Measurements from ENCODE around the gene PEX10. TPM values are rescaled to one million over a fixed set of nuclear protein-coding genes. Genes with fewer than 3 reads are reported as not detected.
"Not testable (repeated sequence)": the region's sequence is repeated elsewhere in the genome, so short reads cannot be mapped to it uniquely, and the experiment has no call there.

PEX10 gene
- total RNA-seq, 1 donor from 2014 or later, result 24.2 TPM

- Mint-ChIP-seq H3K4me1 (no peaks in the 10 kb centered on the region), H3K4me3 (no peak overlapping the region), H3K27me3 (peaks cover 9% of the 10 kb centered on the region), H3K27ac (no peak overlapping the region), H3K9me3 (no peaks in the 10 kb centered on the region), H3K36me3 (ENCODE audit: low read depth) (no peaks in the 10 kb centered on the region)
- DNase-seq, result no peak
- intact Hi-C loops (cut with micrococcal nuclease), result no loop called here
Measured at GRCh38 chr1:2447276-2448097, 35.1 kb upstream of the PEX10 start.

- no peaks in the 10 kb centered on the region for H3K4me1 Mint-ChIP-seq
- no peak for DNase-seq
- H3K9me3 Mint-ChIP-seq, result no peaks in the 10 kb centered on the region
- intact Hi-C loops (cut with micrococcal nuclease), result no loop called here
- H3K36me3 Mint-ChIP-seq (ENCODE audit: low read depth), result no peaks in the 10 kb centered on the region
- peaks cover 9% of the 10 kb centered on the region for H3K27me3 Mint-ChIP-seq
- H3K27ac Mint-ChIP-seq, result no peak overlapping the region
- H3K4me3 Mint-ChIP-seq, result no peak overlapping the region
Measured at GRCh38 chr1:2446861-2447260, 34.5 kb upstream of the PEX10 start.

- intact Hi-C loops (cut with micrococcal nuclease), result no loop called here
- Mint-ChIP-seq H3K36me3 (ENCODE audit: low read depth) (no peaks in the 10 kb centered on the region), H3K9me3 (no peaks in the 10 kb centered on the region), H3K4me1 (no peaks in the 10 kb centered on the region), H3K27ac (no peak overlapping the region), H3K4me3 (no peak overlapping the region), H3K27me3 (peaks cover 9% of the 10 kb centered on the region)
- no peak for DNase-seq
Measured at GRCh38 chr1:2446394-2446793, 34.0 kb upstream of the PEX10 start.

GRCh38 chr1:2445823-2446215, 33.5 kb upstream of the PEX10 start:
- no peak overlapping the region for H3K4me3 Mint-ChIP-seq
- DNase-seq, result no peak
- intact Hi-C loops (cut with micrococcal nuclease), result no loop called here
- H3K36me3 Mint-ChIP-seq (ENCODE audit: low read depth), result no peaks in the 10 kb centered on the region
- H3K27ac Mint-ChIP-seq, result no peak overlapping the region
- no peaks in the 10 kb centered on the region for H3K4me1 Mint-ChIP-seq
- H3K9me3 Mint-ChIP-seq, result no peaks in the 10 kb centered on the region
- peaks cover 9% of the 10 kb centered on the region for H3K27me3 Mint-ChIP-seq

GRCh38 chr1:2445162-2445822, 32.9 kb upstream of the PEX10 start:
- Mint-ChIP-seq H3K4me1 (no peaks in the 10 kb centered on the region), H3K4me3 (no peak overlapping the region), H3K27me3 (peaks cover 9% of the 10 kb centered on the region), H3K36me3 (ENCODE audit: low read depth) (no peaks in the 10 kb centered on the region), H3K9me3 (no peaks in the 10 kb centered on the region), H3K27ac (no peak overlapping the region)
- intact Hi-C loops (cut with micrococcal nuclease), result no loop called here
- no peak for DNase-seq

GRCh38 chr1:2444138-2444591, 31.8 kb upstream of the PEX10 start:
- no peak overlapping the region for H3K27ac Mint-ChIP-seq
- no peaks in the 10 kb centered on the region for H3K9me3 Mint-ChIP-seq
- H3K4me3 Mint-ChIP-seq, result no peak overlapping the region
- DNase-seq, result no peak
- intact Hi-C loops (cut with micrococcal nuclease), result no loop called here
- no peaks in the 10 kb centered on the region for H3K36me3 Mint-ChIP-seq (ENCODE audit: low read depth)
- H3K4me1 Mint-ChIP-seq, result no peaks in the 10 kb centered on the region
- H3K27me3 Mint-ChIP-seq, result peaks cover 9% of the 10 kb centered on the region

- H3K36me3 Mint-ChIP-seq (ENCODE audit: low read depth), result no peaks in the 10 kb centered on the region
- H3K4me3 Mint-ChIP-seq, result no peak overlapping the region
- DNase-seq, result peak; percentile 70
- intact Hi-C loops (cut with micrococcal nuclease), result no loop called here
- H3K4me1 Mint-ChIP-seq, result no peaks in the 10 kb centered on the region
- peaks cover 9% of the 10 kb centered on the region for H3K27me3 Mint-ChIP-seq
- no peaks in the 10 kb centered on the region for H3K9me3 Mint-ChIP-seq
- no peak overlapping the region for H3K27ac Mint-ChIP-seq
Measured at GRCh38 chr1:2443277-2444137, 31.1 kb upstream of the PEX10 start.

- Mint-ChIP-seq H3K27ac (no peak overlapping the region), H3K36me3 (ENCODE audit: low read depth) (no peaks in the 10 kb centered on the region), H3K4me3 (no peak overlapping the region), H3K27me3 (peaks cover 9% of the 10 kb centered on the region), H3K9me3 (no peaks in the 10 kb centered on the region), H3K4me1 (no peaks in the 10 kb centered on the region)
- no peak for DNase-seq
- intact Hi-C loops (cut with micrococcal nuclease), result no loop called here
Measured at GRCh38 chr1:2442661-2443060, 30.3 kb upstream of the PEX10 start.

GRCh38 chr1:2441746-2442145, 29.4 kb upstream of the PEX10 start:
- no peak overlapping the region for H3K4me3 Mint-ChIP-seq
- intact Hi-C loops (cut with micrococcal nuclease), result no loop called here

GRCh38 chr1:2440346-2440745, 28.0 kb upstream of the PEX10 start:
- H3K36me3 Mint-ChIP-seq (ENCODE audit: low read depth); H3K4me1 Mint-ChIP-seq; H3K9me3 Mint-ChIP-seq; H3K27ac Mint-ChIP-seq; intact Hi-C loops (cut with micrococcal nuclease); H3K4me3 Mint-ChIP-seq; H3K27me3 Mint-ChIP-seq: not testable (repeated sequence)
- peak; percentile 64 for DNase-seq

More at GRCh38 chr1:2441746-2442145, 29.4 kb upstream of the PEX10 start:
- H3K9me3 Mint-ChIP-seq, result no peaks in the 10 kb centered on the region
- H3K27ac Mint-ChIP-seq, result no peak overlapping the region
- H3K27me3 Mint-ChIP-seq, result peaks cover 9% of the 10 kb centered on the region
- H3K4me1 Mint-ChIP-seq, result no peaks in the 10 kb centered on the region
- H3K36me3 Mint-ChIP-seq (ENCODE audit: low read depth), result no peaks in the 10 kb centered on the region
- no peak for DNase-seq

GRCh38 chr1:2439369-2439768, 27.0 kb upstream of the PEX10 start:
- Mint-ChIP-seq H3K9me3 (no peaks in the 10 kb centered on the region), H3K27me3 (peaks cover 4% of the 10 kb centered on the region), H3K4me1 (no peaks in the 10 kb centered on the region), H3K4me3 (no peak overlapping the region), H3K36me3 (ENCODE audit: low read depth) (no peaks in the 10 kb centered on the region), H3K27ac (no peak overlapping the region)
- intact Hi-C loops (cut with micrococcal nuclease), result no loop called here
- no peak for DNase-seq

GRCh38 chr1:2438641-2439040, 26.3 kb upstream of the PEX10 start:
- H3K27me3 Mint-ChIP-seq, result peaks cover 2% of the 10 kb centered on the region
- H3K36me3 Mint-ChIP-seq (ENCODE audit: low read depth), result no peaks in the 10 kb centered on the region
- H3K4me1 Mint-ChIP-seq, result no peaks in the 10 kb centered on the region
- no peak for DNase-seq
- H3K9me3 Mint-ChIP-seq, result no peaks in the 10 kb centered on the region
- intact Hi-C loops (cut with micrococcal nuclease), result no loop called here
- H3K27ac Mint-ChIP-seq, result no peak overlapping the region
- H3K4me3 Mint-ChIP-seq, result no peak overlapping the region

- Mint-ChIP-seq H3K9me3 (no peaks in the 10 kb centered on the region), H3K4me3 (no peak overlapping the region), H3K27me3 (peaks cover 2% of the 10 kb centered on the region), H3K27ac (no peak overlapping the region), H3K4me1 (no peaks in the 10 kb centered on the region), H3K36me3 (ENCODE audit: low read depth) (no peaks in the 10 kb centered on the region)
- intact Hi-C loops (cut with micrococcal nuclease), result no loop called here
- no peak for DNase-seq
Measured at GRCh38 chr1:2438038-2438437, 25.7 kb upstream of the PEX10 start.

GRCh38 chr1:2437617-2438016, 25.3 kb upstream of the PEX10 start:
- intact Hi-C loops (cut with micrococcal nuclease), result no loop called here
- Mint-ChIP-seq H3K27me3 (no peaks in the 10 kb centered on the region), H3K4me1 (no peaks in the 10 kb centered on the region), H3K9me3 (no peaks in the 10 kb centered on the region), H3K4me3 (no peak overlapping the region), H3K36me3 (ENCODE audit: low read depth) (no peaks in the 10 kb centered on the region), H3K27ac (no peak overlapping the region)
- DNase-seq, result no peak

Data from activated CD4-positive, alpha-beta T cell treated with anti-CD3 and anti-CD28 coated beads, Interleukin-2, amount 10 ng/mL, durations not matched to agents 24 days and 14 days (primary cell).